Fibroblast of skin of abdomen (primary cell): Measurements from ENCODE around the gene RUFY2.
"Not testable (repeated sequence)": the region's sequence is repeated elsewhere in the genome, so short reads cannot be mapped to it uniquely, and the experiment has no call there.

ENCODE experiments used
- DNase-seq: peaks from one replicate; pipeline ENCODE4 v3.0.0-alpha.2; 2013

The RUFY2 gene

DNA sequence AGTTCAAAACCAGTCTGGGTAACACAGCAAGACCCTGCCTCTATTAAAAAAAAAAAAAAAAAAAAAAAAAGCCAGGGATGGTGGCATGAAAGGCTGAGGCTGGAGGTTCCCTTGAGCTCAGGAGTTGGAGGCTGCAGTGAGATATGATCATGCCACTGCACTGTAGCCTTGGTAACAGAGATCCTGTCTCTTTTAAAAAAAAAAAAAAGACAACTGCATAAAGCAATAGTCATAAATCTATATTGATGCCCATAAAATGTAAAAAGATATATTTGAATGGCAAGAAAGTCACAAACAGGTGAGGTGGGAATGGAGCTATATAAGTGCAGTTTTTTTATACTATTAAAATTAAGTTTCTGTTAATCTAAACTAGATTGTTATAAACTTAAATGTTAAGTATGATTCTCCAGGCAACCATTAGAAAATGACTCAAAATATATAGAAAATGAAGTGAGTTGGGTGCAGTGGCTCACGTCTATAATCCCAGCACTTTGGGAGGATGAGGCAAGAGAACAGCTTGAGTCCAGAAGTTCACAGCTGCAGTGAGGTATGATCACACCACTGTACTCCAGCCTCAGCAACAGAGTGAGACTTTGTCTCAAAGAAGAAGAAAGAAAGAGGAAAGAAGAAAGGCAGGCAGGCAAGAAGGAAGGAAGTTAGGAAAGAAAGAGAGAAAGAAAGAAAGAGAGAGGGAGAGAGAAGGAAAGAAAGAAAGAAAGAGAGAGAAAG lies 88.6 kb downstream of the RUFY2 start:
- no peak for DNase-seq

DNA sequence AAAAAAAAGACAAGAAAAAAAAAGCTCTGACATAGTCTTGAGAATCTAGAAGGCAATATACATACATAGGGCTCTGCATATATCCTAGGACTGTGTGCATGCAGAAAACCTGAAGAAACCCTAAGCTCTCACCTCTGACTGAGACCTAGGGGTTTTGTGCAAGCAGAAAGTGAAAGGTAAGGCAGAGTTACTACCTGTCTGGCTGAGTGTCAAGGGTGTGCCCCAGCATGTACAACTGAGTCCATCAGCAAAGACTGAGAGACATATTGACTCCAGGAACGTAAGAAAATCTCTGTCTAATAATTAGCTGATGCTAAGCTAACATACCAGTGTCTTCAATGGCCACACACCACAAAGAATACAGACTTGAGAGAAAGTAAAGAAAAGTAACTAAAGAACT lies 91.5 kb downstream of the RUFY2 start:
- no peak for DNase-seq

DNA sequence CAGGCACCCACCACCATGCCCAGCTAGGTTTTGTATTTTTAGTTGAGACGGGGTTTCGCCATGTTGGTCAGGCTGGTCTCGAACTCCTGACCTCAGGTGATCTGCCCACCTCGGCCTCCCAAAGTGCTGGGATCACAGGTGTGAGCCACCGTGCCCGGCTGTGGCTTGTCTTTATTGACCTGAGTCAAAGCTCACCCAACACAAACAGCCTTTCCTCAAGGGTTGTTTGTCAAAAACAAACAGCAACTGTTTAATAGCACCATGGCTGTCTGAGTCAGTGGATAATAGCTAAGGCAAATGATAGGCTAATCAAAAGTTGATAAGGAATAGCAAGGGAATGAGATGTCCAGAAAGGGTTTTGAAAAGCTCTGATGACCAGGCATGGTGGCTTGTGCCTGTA lies 92.1 kb downstream of the RUFY2 start:
- DNase-seq, result not testable (repeated sequence)

DNA sequence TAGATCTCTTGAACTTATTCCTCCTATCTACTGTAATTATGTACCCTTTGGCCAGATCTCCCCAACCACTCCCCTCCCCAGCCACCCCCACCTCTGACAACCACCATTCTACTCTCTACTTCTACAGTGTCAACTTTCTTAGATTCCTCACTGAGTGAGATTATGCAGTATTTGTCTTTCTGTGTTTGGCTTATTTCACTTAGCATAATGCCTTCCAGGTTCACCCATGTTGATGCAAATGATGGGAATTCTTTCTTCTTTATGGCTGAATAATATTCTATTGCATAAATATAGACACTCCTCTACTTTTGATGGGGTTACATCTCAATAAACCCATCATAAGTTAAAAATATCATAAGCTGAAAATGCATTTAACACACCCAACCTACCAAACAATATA lies 96.5 kb downstream of the RUFY2 start:
- DNase-seq, result no peak

DNA sequence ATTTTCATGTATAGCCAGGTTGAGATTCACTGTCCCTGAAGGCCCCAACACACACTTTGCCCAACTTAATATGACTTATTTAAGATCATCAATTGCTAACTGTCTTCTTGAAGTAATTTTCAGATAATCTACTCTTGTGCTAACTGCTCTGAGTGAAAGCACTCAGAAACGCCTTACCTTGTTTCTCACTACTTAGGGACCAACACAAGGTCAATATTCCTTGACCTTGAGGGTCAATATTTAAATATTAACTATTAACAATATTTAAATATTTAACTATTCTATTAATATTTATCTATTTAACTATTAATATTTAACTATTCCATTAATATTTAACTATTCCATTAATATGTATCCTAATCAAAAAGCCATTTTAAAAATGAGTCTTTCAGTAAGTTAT lies 101.2 kb downstream of the RUFY2 start:
- DNase-seq, result no peak

DNA sequence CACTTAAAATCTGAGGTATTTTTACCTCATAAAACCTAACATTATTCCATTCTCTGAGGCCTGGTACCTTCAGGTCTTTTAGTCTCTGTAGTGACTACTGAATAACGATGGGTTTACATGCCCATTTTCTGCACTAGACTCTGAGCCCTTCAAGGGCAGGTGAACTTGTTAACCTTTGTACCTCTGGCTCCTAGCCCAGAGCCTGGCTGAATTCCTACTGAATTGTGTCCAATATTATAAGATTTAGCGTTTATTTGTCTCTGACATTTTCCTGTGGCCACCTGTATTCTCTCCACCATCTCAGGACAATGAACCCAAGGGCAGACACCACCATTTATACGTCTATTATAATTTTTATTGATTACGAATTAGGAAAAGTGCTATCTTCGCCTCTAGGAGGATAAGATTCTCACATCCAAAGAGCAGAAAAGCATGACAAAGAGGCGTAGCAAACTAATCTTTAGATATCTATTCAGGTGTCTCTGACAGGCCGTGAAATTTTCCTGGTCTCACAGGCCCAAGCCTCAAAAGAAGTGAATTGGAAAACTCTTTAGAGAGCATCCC lies 103.1 kb downstream of the RUFY2 start:
- no peak for DNase-seq

DNA sequence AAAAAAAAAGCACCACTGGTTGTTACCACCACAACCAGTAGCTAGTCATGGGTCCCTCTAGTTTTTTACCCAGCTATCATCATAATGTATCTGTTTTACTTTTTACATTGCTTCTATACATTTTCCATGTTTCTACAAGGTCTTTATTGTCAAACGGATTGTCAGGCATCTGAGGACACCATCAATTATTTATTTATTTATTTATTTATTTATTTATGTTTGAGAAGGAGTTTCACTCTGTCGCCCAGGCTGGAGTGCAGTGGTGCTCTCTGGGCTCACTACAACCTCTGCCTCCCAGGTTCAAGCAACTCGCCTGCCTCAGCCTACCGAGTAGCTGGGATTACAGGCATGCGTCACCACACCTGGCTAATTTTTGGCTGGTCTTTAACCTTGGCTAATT lies 104.2 kb downstream of the RUFY2 start:
- no peak for DNase-seq

DNA sequence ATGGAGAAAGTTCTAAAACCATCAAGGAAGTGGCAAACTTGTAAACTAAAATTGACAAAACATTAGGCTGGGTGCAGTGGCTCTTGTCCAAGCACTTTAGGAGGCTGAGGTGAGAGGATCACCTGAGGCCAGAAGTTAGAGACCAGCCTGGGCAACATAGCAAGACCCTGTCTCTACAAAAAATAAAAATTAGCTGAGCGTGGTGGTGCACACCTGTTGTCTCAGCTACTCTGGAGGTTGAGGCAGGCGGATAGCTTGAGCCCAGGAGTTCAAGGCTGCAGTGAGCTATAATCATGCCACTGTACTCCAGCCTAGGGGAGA lies 104.6 kb downstream of the RUFY2 start:
- DNase-seq, result no peak

DNA sequence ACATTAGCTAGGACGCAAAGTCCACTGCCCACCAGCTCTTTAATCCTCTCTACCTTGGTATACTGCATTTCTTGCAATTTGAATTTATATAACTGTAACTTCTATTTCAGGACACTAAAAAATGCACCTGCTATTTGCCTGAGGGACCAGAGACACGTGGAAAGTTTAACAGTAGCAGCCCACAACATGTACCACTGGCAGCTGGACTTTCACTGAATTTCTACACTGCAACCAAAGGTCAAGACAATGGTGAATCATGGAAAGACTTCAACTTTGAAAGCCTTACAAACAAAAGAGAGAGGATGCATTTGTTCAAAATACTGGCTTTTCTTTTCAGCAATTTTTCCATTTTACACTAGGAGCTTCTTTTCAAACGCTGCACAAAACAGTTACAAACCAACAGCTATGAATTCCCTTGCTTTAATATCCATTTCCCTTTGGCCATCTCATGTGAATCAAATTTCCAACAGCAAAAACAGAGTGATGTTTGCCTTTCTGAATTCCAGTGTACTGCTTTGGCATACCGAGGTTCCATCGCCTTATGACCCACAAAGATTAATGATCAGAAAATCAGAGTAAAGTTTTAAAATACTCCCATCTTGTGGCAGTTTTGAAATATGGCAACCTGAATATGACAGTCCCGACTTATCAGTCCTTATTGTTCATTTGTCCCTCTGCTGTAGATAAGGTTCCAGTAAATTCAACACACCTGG lies 105.1 kb downstream of the RUFY2 start:
- DNase-seq, result peak; percentile 63

DNA sequence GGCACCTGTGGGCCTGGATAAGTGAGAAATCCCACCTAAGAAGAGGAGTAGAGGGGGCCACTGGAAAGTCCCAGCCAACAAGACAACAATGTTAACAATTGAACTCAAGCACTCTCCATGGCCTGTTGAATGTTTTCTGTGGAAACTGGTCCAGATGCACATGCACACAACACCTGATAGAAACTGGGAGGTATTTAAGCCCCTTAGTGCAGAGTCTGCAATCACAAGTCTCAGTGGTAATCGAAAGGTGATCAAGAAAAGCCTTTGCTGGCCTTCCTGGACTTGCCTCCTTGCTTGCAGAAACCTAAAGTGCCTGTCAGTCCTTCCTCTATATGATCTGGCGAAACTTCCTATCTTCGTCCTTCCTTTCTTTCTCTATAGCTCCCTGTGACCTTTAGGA lies 105.8 kb downstream of the RUFY2 start:
- DNase-seq, result no peak

DNA sequence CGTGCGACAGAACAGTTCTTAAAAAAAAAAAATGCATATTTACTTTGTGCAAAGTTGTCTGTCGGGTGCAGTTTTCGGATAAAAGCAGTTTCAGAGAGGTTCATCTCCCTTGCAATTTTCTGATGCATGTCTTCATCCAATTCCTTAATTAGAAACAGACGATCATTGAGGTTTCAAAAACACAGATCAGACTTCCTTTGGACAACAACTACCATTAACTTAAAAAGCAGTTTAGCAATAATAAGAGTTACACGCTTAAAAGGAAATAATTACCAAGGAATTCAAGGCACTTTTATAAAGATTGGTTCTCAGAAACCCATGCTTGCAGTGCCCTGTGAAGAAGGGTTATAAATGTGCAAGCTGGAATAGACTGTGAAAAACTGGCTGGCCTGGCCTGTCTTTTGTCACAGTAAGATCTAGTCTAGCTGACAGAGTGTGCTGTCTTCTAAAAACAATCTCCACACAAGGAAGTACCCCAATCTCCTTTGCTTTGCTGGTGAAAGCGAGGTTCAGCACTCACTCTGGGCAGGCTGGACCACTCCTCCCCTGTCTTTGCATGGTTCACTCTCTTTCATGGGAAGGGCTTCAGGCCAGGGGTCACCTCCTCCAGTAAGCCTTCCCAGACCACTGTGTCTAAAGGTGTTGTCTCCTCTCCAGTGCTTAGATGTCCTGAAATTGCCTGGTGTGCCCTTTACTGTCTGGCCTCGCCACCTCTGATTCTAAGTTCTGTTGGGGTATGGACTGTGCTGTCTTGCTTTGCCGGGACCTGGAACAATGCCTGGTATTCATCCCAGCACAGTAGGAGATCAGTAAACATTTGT lies 110.0 kb downstream of the RUFY2 start:
- DNase-seq, result peak; percentile 52
